Lower lobe of right lung (tissue), 2 donors: ENCODE data around the gene FAM229A. TPM values are rescaled to one million over a fixed set of nuclear protein-coding genes. Genes with fewer than 3 reads are reported as not detected.

Experiments used
- ATAC-seq, 2 donors: fragments of 200-7000 bp; cut with Tn5 transposase; one replicate each; pipeline ENCODE4 v1.9.1; 2020 to 2022; ENCODE audit warnings: mild to moderate bottlenecking in 2 of 2, moderate library complexity in 2 of 2
- DNase-seq: peaks from one replicate; pipeline ENCODE4 v3.0.0-alpha.2; 2020
- H3K27ac ChIP-seq: fragments of 200-600 bp; one replicate; pipeline ENCODE4 v1.8.0; 2022
- H3K27me3 ChIP-seq: fragments of 200-600 bp; one replicate; pipeline ENCODE4 v1.8.0; 2022; ENCODE audit warnings: low read depth
- H3K36me3 ChIP-seq: fragments of 200-600 bp; one replicate; pipeline ENCODE4 v1.8.0; 2022; ENCODE audit warnings: mild to moderate bottlenecking
- H3K4me1 ChIP-seq: fragments of 200-600 bp; one replicate; pipeline ENCODE4 v1.8.0; 2022
- H3K4me3 ChIP-seq: fragments of 200-600 bp; one replicate; pipeline ENCODE4 v1.8.0; 2022; ENCODE audit warnings: mild to moderate bottlenecking
- H3K9me3 ChIP-seq: fragments of 200-600 bp; one replicate; pipeline ENCODE4 v1.8.0; 2022
- intact Hi-C: fragments of 100-400 bp; cut with DNase I; formaldehyde crosslinking; loops from one replicate; pipeline ENCODE4 v1.11.0; 2022
- total RNA-seq: library from RNA; stranded (reverse); fragmentation: NEBNext Ultra II Directional; extraction: Animal tissue kit (Norgen Biotek cat#: 25700); gene quantifications from one replicate; pipeline ENCODE4 v1.2.1, GENCODE V29; 2021
- TF ChIP-seq, protein P1 (sequence below): fragments of 200-600 bp; IDR thresholded peaks from one replicate; pipeline ENCODE4 v1.8.0; 2022; ENCODE audit warnings: antibody characterized with exemption, mild to moderate bottlenecking
- donor health status: DM: no; HTN: yes; CAD: no; lungs with severe emphysema.

The FAM229A gene
- total RNA-seq, 1 donor from 2014 or later: 9.7 TPM

GRCh38 chr1:32363713-32364112, 1.4 kb upstream of the FAM229A start:
- Histone ChIP-seq H3K4me3 (no peak overlapping the region), H3K4me1 (peaks cover 15% of the 10 kb centered on the region), H3K27me3 (no peaks in the 10 kb centered on the region), H3K36me3 (peaks cover 48% of the 10 kb centered on the region), H3K9me3 (no peaks in the 10 kb centered on the region), H3K27ac (no peak overlapping the region)
- no peak for DNase-seq
- peak in 1 of 2 donors; percentile 22 for ATAC-seq
- intact Hi-C loops: no loop called here
- TF ChIP-seq, protein P1, sequence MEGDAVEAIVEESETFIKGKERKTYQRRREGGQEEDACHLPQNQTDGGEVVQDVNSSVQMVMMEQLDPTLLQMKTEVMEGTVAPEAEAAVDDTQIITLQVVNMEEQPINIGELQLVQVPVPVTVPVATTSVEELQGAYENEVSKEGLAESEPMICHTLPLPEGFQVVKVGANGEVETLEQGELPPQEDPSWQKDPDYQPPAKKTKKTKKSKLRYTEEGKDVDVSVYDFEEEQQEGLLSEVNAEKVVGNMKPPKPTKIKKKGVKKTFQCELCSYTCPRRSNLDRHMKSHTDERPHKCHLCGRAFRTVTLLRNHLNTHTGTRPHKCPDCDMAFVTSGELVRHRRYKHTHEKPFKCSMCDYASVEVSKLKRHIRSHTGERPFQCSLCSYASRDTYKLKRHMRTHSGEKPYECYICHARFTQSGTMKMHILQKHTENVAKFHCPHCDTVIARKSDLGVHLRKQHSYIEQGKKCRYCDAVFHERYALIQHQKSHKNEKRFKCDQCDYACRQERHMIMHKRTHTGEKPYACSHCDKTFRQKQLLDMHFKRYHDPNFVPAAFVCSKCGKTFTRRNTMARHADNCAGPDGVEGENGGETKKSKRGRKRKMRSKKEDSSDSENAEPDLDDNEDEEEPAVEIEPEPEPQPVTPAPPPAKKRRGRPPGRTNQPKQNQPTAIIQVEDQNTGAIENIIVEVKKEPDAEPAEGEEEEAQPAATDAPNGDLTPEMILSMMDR: no peak

DNA sequence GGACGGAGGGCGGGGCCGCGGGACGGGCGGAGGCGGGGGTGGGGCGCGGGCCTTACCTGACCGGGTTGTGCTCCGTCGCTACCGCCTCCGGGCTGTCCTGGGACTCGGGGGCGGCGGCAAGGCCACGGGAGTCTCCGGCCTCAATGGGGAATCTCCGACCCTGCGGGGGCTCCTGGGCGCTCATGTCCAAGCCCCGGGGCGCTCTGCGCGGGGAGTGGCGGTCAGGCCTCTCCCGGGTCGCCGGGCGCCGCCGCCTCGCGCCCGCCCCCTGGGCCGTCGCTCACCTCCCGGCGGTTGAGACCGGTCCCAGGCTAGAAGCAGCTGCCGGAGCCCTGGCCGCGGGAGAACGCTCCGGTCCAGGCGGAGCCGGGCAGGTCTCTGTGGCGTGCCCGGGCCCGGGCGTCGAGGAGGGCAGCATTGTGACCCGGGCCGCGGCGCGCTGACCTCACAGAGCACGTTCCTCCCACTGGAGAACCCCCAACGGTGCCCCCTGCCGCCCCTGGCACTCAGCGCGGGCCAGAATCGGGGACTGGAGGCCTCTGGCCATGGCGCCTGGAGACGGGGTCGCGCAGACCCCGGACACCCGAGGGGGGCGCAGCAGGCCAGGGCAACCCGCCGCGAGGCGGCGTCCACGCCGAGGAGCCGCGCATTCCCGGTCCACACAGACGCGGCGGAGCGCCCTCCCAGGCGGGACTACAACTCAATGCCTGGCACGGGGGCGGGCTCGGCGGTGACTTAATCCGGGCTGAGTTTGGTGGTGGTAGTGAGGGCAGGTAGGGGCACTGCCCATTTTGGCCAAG, 411 bp downstream of the FAM229A start:
- H3K36me3 ChIP-seq: peaks cover 30% of the 10 kb centered on the region
- intact Hi-C loops: no loop called here
- peak; percentile 57 for DNase-seq
- no peaks in the 10 kb centered on the region for H3K27me3 ChIP-seq
- H3K9me3 ChIP-seq: no peaks in the 10 kb centered on the region
- peak overlapping the region; percentile 44 for H3K4me3 ChIP-seq
- peak; percentile 72 to 76 for ATAC-seq
- peaks cover 15% of the 10 kb centered on the region for H3K4me1 ChIP-seq
- H3K27ac ChIP-seq: peak overlapping the region; percentile 39
- TF ChIP-seq, protein P1: peak; percentile 49

GRCh38 chr1:32361308-32361673, 994 bp downstream of the FAM229A start:
- TF ChIP-seq, protein P1: no peak
- Histone ChIP-seq H3K27me3 (no peaks in the 10 kb centered on the region), H3K27ac (no peak overlapping the region), H3K36me3 (peaks cover 24% of the 10 kb centered on the region), H3K9me3 (no peaks in the 10 kb centered on the region), H3K4me3 (peak overlapping the region; percentile 44), H3K4me1 (peaks cover 15% of the 10 kb centered on the region)
- intact Hi-C loops: no loop called here
- ATAC-seq (peak in 1 of 2 donors; percentile 23), DNase-seq (no peak)

DNA sequence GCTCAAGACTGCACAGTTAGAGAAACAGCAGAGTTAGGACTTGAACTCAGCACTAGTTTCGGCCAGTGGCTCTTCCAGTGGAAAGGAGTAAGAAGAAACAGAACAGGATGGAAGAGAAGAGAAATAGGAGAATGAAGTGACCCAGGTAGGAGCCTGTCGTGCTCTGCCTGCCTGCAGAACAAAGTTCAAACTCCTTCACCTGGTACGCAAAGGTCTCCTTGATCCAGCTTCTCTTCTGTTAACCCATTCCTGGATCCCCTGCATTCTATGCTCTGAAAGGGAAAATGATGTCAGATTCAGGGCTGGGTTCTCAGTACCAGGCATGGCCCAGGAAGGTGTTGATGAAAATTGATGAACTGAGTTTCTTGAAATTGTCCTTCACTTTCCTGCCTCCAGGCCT, 3.9 kb downstream of the FAM229A start:
- no peaks in the 10 kb centered on the region for H3K9me3 ChIP-seq
- TF ChIP-seq, protein P1: no peak
- H3K27me3 ChIP-seq: no peaks in the 10 kb centered on the region
- ATAC-seq (no peak), DNase-seq (no peak)
- peaks cover 20% of the 10 kb centered on the region for H3K4me1 ChIP-seq
- no peak overlapping the region for H3K27ac ChIP-seq
- intact Hi-C loops: no loop called here
- H3K36me3 ChIP-seq: peaks cover 2% of the 10 kb centered on the region
- H3K4me3 ChIP-seq: no peak overlapping the region

GRCh38 chr1:32357614-32358013, 4.7 kb downstream of the FAM229A start:
- Histone ChIP-seq H3K4me1 (peaks cover 27% of the 10 kb centered on the region), H3K27me3 (no peaks in the 10 kb centered on the region), H3K9me3 (no peaks in the 10 kb centered on the region), H3K4me3 (no peak overlapping the region), H3K36me3 (no peaks in the 10 kb centered on the region), H3K27ac (no peak overlapping the region)
- no peak for DNase-seq
- ATAC-seq: no peak
- TF ChIP-seq, protein P1: no peak
- intact Hi-C loops: no loop called here
